GM12878 (cell line): Measurements from ENCODE around the gene KRT14. TPM values are rescaled to one million over a fixed set of nuclear protein-coding genes. Genes with fewer than 3 reads are reported as not detected.

ENCODE experiments used
- ATAC-seq: fragments of 200-7000 bp; cut with Tn5 transposase; 3 replicates; pipeline ENCODE4 v1.9.1; 2020; ENCODE audit warnings: mild to moderate bottlenecking, moderate library complexity
- BruUV-seq: library from RNA; stranded (reverse); fragments of 400-500 nt; replicated peaks from 2 replicates; lab custom pipeline; 2021; lab: Mats Ljungman, UMichigan
- CTCF ChIA-PET: fragments of 300-600 bp; sonication (Branson Sonifier 250); formaldehyde crosslinking; extraction: SDS; loops from one replicate; lab custom pipeline; 2021; ENCODE audit warnings: inconsistent platforms; lab: Yijun Ruan, JAX
- POLR2A ChIA-PET: fragments of 350-600 bp; formaldehyde crosslinking; extraction: SDS; loops from one replicate; lab custom pipeline; 2021; ENCODE audit warnings: inconsistent platforms; lab: Charles Lee
- RAD21 ChIA-PET: fragments of 300-600 bp; sonication (Branson Sonifier 250); formaldehyde crosslinking; loops from one replicate; lab custom pipeline; 2023; ENCODE audit warnings: antibody characterized with exemption; ENCODE audit not compliant: unreplicated experiment; lab: Charles Lee
- SMC1A ChIA-PET: fragments of 300-600 bp; sonication (Branson Sonifier 250); formaldehyde crosslinking; loops from one replicate; lab custom pipeline; 2023; ENCODE audit not compliant: unreplicated experiment, uncharacterized antibody; lab: Charles Lee
- DNase-seq: peaks from one replicate; pipeline ENCODE4 v3.0.0-alpha.2; 2011; ENCODE audit warnings: low read depth, low spot score
- FAIRE-seq: peaks from 3 replicates; lab custom pipeline; 2011; peaks lifted over from hg19 to GRCh38; lab: Jason Lieb, UNC
- H2AFZ ChIP-seq: 2 replicates; pipeline ENCODE4 v1.6.0; 2011; ENCODE audit warnings: low read depth, low read length, control low read depth; ENCODE audit not compliant: control insufficient read depth
- H3K27ac ChIP-seq: 2 replicates; pipeline ENCODE4 v1.5.1; 2011; ENCODE audit warnings: control low read depth; ENCODE audit not compliant: control insufficient read depth, insufficient read depth
- H3K27me3 ChIP-seq, 2 experiments: replicated peaks in 1 of 2; 2 replicates each; pipeline versions ENCODE4 v1.6.0 to v1.6.1; 2011; ENCODE audit warnings: low read length in 1 of 2; ENCODE audit not compliant: control insufficient read depth in 2 of 2, insufficient read depth in 2 of 2
- H3K36me3 ChIP-seq, 2 experiments: 2 replicates each; pipeline ENCODE4 v1.5.1; 2011; ENCODE audit warnings: low read length in 1 of 2; ENCODE audit not compliant: control insufficient read depth in 2 of 2, insufficient read depth in 2 of 2
- H3K4me1 ChIP-seq: 2 replicates; pipeline ENCODE4 v1.6.1; 2011; ENCODE audit warnings: mild to moderate bottlenecking, low read length, moderate library complexity, mixed read lengths; ENCODE audit not compliant: control insufficient read depth, insufficient read depth
- H3K4me2 ChIP-seq: 2 replicates; pipeline ENCODE4 v1.6.0; 2011; ENCODE audit warnings: control low read depth; ENCODE audit not compliant: control insufficient read depth, insufficient read depth
- H3K4me3 ChIP-seq: fragments of 200-600 bp; sonication (generic); 2 replicates; pipeline ENCODE4 v1.5.1; 2016
- H3K79me2 ChIP-seq: 2 replicates; pipeline ENCODE4 v1.6.0; 2011; ENCODE audit warnings: low read length; ENCODE audit not compliant: control insufficient read depth, insufficient read depth
- H3K9ac ChIP-seq: 2 replicates; pipeline ENCODE4 v1.8.0; 2011; ENCODE audit warnings: low read length, control low read depth, mixed read lengths; ENCODE audit not compliant: control insufficient read depth, insufficient read depth
- H3K9me3 ChIP-seq: replicated peaks from 3 replicates; pipeline ENCODE4 v1.5.1; 2011; ENCODE audit warnings: mild to moderate bottlenecking, low read length; ENCODE audit not compliant: control insufficient read depth, insufficient read depth
- H4K20me1 ChIP-seq: 2 replicates; pipeline ENCODE4 v1.6.0; 2011; ENCODE audit not compliant: control insufficient read depth, insufficient read depth
- CBFB ChIP-seq: IDR thresholded peaks from 2 replicates; pipeline ENCODE4 v1.6.1; 2016; ENCODE audit warnings: antibody characterized with exemption, low read depth
- GATAD2B ChIP-seq: fragments of 450-650 bp; conservative IDR thresholded peaks from 2 replicates; pipeline ENCODE4 v1.6.1; 2017; ENCODE audit warnings: low read depth, mild to moderate bottlenecking, moderate library complexity
- MTA2 ChIP-seq: fragments of 450-650 bp; IDR thresholded peaks from 2 replicates; pipeline ENCODE4 v1.6.1; 2016; ENCODE audit warnings: low read depth, mild to moderate bottlenecking, moderate library complexity
- PBX3 ChIP-seq: IDR thresholded peaks from 2 replicates; pipeline ENCODE4 v1.6.1; 2011; ENCODE audit warnings: mild to moderate bottlenecking, low read depth, low read length, moderate library complexity; ENCODE audit not compliant: insufficient replicate concordance
- TCF3 ChIP-seq: IDR thresholded peaks from 2 replicates; pipeline ENCODE4 v1.6.1; 2012; ENCODE audit warnings: low read depth, mild to moderate bottlenecking, low read length, borderline replicate concordance; ENCODE audit not compliant: insufficient read depth
- WGBS: methylation state at CpG from one replicate; pipeline ENCODE4 v1.1.6; 2016; ENCODE audit warnings: low lambda C conversion rate; ENCODE audit not compliant: insufficient replicate concordance, insufficient coverage; ENCODE audit errors: missing lambda C conversion rate; 5-methylcytosine and 5-hydroxymethylcytosine counted together
- in situ Hi-C: fragments of 300-500 bp; cut with MboI; formaldehyde crosslinking; loops from 9 replicates; pipeline ENCODE4 v1.14.3; 2018; ENCODE audit warnings: mixed read lengths
- intact Hi-C: fragments of 100-400 bp; cut with micrococcal nuclease; formaldehyde crosslinking; loops from one replicate; pipeline ENCODE4 v1.14.2; 2022; ENCODE audit not compliant: unreplicated experiment
- polyA plus RNA-seq, 11 experiments: library from polyadenylated mRNA; depleted of rRNA in 4 of 11; unstranded in 6 of 11; stranded (reverse) in 5 of 11; fragments of >200 nt; fragmentation: Nextera tagmentation in 4 of 11; fragmentation: Illumina TruSeq in 1 of 11; extraction: Ambion mirVana in 4 of 11; extraction: Trizol in 1 of 11; gene quantifications; 1 replicate in 1 of 11; 2 replicates in 10 of 11; pipeline versions ENCODE4 v1.2.1 to v1.2.3, GENCODE V29; 2011 to 2016; ENCODE audit warnings: inconsistent platforms in 2 of 11, missing spikeins in 2 of 11, low read depth in 1 of 11
- total RNA-seq, 4 experiments: library from RNA; depleted of rRNA in 3 of 4; stranded (reverse); fragments of >200 nt in 3 of 4; fragmentation: Illumina TruSeq in 1 of 4; extraction: Trizol in 1 of 4; gene quantifications; 2 replicates each; pipeline versions ENCODE4 v1.2.1 to v1.2.3, GENCODE V29; 2013 to 2021
- TF ChIP-seq, protein P1 (sequence below): IDR thresholded peaks from 2 replicates; pipeline ENCODE4 v1.6.1; 2012; ENCODE audit warnings: mild to moderate bottlenecking, low read depth, low read length
- TF ChIP-seq, protein P2 (sequence below): fragments of 150-350 bp; IDR thresholded peaks from 2 replicates; pipeline ENCODE4 v1.6.1; 2014; ENCODE audit warnings: mild to moderate bottlenecking, low read depth, low read length

Gene KRT14
- total and polyA plus RNA-seq, 10 of the 15 experiments (the other 5 are each of a cell fraction or from before 2014, with no cell fraction given): 1.5 TPM; not detected in 9

DNA sequence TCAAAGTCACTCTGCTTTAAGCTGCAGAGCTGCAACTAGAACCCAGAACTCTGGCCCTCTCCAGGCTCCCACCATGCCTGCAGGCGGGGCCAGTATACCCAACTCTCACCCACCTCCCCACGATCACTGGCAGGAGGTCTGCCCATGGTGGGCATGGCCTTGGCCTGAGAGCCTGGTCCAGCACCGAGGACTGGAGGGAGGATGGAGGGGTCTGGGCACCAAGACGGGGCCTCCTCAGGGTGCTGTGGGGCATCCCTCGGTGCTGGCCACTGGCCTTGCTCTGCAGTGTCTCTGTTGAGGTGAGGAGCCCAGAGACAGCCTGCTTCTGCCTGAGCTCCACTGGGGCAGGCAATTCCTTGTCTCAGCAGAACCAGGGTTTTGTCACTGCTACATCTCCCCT is 27.4 kb upstream of the KRT14 start:
- CTCF ChIA-PET: no interaction called here
- 7% methylated on average over 5 of the region's 5 CpGs for WGBS
- no TSS peak for BruUV-seq
- H3K4me3 ChIP-seq: no peak overlapping the region
- no peak overlapping the region for H3K9ac ChIP-seq
- in situ Hi-C loops: no loop called here
- no peak overlapping the region for H2AFZ ChIP-seq
- FAIRE-seq: no peak
- no peaks in the 10 kb centered on the region for H3K9me3 ChIP-seq
- SMC1A ChIA-PET: no interaction called here
- H3K4me2 ChIP-seq: no peak overlapping the region
- no peaks in the 10 kb centered on the region for H3K79me2 ChIP-seq
- no peak for DNase-seq
- no peaks in the 10 kb centered on the region for H4K20me1 ChIP-seq
- TF ChIP-seq TCF3 (no peak), GATAD2B (no peak), MTA2 (no peak), CBFB (no peak), PBX3 (no peak)
- TF ChIP-seq, protein P1, sequence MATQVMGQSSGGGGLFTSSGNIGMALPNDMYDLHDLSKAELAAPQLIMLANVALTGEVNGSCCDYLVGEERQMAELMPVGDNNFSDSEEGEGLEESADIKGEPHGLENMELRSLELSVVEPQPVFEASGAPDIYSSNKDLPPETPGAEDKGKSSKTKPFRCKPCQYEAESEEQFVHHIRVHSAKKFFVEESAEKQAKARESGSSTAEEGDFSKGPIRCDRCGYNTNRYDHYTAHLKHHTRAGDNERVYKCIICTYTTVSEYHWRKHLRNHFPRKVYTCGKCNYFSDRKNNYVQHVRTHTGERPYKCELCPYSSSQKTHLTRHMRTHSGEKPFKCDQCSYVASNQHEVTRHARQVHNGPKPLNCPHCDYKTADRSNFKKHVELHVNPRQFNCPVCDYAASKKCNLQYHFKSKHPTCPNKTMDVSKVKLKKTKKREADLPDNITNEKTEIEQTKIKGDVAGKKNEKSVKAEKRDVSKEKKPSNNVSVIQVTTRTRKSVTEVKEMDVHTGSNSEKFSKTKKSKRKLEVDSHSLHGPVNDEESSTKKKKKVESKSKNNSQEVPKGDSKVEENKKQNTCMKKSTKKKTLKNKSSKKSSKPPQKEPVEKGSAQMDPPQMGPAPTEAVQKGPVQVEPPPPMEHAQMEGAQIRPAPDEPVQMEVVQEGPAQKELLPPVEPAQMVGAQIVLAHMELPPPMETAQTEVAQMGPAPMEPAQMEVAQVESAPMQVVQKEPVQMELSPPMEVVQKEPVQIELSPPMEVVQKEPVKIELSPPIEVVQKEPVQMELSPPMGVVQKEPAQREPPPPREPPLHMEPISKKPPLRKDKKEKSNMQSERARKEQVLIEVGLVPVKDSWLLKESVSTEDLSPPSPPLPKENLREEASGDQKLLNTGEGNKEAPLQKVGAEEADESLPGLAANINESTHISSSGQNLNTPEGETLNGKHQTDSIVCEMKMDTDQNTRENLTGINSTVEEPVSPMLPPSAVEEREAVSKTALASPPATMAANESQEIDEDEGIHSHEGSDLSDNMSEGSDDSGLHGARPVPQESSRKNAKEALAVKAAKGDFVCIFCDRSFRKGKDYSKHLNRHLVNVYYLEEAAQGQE: no peak
- TF ChIP-seq, protein P2, sequence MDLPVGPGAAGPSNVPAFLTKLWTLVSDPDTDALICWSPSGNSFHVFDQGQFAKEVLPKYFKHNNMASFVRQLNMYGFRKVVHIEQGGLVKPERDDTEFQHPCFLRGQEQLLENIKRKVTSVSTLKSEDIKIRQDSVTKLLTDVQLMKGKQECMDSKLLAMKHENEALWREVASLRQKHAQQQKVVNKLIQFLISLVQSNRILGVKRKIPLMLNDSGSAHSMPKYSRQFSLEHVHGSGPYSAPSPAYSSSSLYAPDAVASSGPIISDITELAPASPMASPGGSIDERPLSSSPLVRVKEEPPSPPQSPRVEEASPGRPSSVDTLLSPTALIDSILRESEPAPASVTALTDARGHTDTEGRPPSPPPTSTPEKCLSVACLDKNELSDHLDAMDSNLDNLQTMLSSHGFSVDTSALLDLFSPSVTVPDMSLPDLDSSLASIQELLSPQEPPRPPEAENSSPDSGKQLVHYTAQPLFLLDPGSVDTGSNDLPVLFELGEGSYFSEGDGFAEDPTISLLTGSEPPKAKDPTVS: no peak
- no peak for ATAC-seq
- H3K36me3 ChIP-seq: no peaks in the 10 kb centered on the region
- intact Hi-C loops: no loop called here
- no peak overlapping the region for H3K27ac ChIP-seq
- RAD21 ChIA-PET: no interaction called here
- no peaks in the 10 kb centered on the region for H3K4me1 ChIP-seq
- POLR2A ChIA-PET: no interaction called here
- peaks cover 0 to 2% of the 10 kb centered on the region in 2 experiments; a peak in 2 of 4 replicates for H3K27me3 ChIP-seq
